ENCODE results near the gene TTLL10.

Gene TTLL10

DNA sequence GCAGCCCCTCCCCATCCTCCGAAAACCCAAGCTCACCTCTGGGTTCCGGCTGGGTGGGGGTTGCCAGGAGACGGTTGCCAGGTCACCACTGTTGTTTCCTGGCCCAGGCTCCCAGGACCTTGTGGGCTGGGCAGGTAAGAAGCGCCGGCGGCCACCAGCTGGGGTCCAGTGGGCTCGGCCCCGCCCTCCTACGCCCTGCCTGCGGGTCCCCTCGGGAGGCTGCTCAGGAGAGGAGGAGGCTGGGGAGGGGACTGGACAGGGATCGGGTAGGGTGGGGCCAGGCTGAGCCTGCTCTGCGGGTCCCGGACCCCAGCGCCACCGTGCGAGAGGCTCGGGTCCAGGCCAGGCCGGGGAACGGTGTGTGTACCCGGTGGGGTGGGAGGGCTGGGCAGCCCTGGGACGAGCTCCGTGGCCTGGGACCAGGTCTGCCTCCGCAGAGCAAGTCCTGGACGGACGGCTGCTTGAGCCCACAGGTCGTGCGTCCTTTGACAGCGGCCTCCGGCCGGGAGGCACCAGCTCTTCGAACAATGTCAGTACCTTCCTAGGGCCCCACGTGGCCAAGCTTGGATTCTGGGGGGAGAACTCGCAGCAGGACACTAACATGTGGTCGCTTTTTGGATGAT lies at the start of gene TTLL10:
Gene TTLL10, plus strand, starts transcription at position 88 of the 623 bp plus-strand sequence. CDS start 5,336 bp downstream, outside the sequence.
- no peak for DNase-seq (ENCODE audit: low spot score)

GRCh38 chr1:1124508-1124785 lies 49.2 kb upstream of the TTLL10 start:
- DNase-seq (ENCODE audit: low spot score): no peak

DNA sequence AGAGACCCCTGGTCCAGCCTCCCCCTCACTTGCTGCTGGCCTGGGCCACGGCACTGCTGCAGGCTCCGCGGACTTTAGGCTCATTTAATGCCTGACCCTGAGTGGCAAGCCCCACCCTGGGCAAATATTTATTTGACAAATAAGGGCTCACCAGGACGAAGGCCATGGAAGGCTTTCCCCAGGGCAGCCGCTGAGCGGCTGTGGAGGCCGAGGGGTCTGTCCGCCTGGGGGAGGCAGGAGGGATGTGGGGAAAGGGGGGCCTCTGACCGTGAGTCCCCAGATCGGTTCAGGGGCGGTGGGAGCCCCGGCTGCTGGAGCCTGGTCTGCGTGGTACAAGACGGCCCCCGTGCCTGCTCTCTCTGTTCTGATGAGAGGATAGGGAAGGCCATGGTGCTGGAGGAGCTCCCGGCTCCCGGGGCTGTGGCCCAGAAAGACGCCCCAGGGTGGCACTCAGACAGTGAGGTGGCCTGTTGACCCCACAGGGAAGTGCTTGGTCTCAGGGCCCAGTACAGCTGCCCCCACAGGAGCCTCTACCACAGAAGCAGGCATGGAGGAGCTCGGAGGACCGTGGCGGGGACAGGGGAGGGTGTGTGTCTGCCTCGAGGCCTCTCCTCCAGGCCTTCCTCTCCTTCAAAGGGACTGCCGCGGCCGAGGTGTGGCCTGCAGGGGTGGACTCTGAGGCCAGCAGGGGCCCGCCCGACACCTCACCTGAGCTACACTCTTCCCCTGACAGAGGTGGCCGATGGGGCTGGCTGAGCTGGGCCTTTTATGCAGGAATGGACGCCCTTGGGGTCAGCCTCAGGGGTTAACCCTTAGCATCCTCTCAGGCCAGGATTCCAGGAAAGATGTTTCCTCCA lies 48.7 kb upstream of the TTLL10 start:
- no peak for DNase-seq (ENCODE audit: low spot score)

DNA sequence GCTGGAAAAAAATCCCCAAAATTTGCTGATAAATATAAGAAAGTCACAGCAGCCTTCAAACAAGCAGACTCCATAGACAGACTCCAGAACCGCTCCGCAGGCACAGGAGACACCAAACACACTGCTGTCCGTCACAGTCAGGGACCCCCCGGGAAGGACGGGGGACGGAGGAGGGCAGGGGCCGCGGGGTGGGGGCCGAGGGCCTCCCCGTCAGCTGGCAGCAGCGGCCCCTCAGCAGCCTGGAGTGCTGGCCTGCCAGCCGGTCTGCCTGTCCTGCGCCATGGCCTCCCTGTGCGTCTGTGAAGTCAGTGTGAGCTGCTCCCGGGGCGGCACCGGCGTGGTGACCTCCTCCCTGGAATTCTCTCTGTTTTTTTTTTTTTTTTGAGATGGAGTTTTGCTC lies 47.7 kb upstream of the TTLL10 start:
- no peak for DNase-seq (ENCODE audit: low spot score)

GRCh38 chr1:1127551-1128451 lies 45.9 kb upstream of the TTLL10 start:
- no peak for DNase-seq (ENCODE audit: low spot score)

DNA sequence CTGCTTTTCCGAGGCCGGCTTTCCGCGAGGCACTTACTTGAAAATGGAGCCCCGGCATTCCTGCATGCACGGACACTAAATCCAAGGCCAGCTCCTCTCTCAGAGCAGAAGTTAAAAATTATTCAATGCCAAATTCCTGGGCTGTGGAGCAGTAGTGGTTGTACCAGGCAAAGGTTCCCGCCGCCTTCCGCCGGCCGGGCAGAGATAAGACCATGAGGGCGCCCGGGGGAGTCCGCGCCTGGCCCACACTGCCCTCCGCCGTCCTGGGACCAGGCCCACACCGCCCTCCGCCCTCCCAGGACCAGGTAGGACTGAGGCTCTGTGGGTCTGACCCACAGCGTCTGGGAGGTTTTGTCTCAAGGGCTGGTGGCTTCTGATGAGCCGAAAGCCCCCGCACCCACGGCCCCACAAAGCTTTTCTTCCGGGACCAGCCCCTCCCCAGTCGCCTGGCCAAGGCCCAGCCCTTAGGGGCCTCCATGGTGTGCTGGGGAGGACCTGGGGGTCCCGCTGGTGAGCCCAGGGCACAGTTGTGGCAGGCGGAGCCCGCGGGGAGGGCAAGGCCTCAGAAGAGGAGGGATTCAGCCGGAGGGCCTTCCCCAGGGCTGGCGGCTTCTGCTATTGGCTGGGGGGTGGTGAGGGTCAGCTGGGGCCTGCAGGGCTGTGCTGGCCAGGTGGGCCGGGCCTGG lies 45.1 kb upstream of the TTLL10 start:
- no peak for DNase-seq (ENCODE audit: low spot score)

DNA sequence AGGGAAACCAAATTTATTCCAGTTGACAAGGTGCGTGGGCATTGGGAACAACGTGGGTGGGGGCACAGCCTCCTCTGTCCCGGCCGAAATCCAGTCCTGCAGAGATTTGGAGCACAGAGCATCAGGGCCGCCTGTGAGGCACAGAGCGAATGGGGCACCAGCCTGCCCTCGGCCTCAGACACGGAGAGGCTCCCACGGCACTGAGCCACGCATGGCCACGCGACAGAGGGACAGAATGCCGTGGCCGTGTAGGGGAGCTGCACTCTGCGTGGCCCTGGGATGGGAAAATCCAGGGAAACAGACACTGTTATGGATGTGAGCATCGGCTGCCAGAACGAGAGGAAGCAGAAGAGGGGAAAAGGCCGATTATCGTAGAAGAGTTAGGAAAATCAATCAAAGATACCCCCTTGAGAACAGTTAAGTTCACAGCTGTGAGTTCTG lies 44.3 kb upstream of the TTLL10 start:
- no peak for DNase-seq (ENCODE audit: low spot score)

- no peak for DNase-seq (ENCODE audit: low spot score)
Measured at GRCh38 chr1:1130206-1131120, 43.2 kb upstream of the TTLL10 start.

DNA sequence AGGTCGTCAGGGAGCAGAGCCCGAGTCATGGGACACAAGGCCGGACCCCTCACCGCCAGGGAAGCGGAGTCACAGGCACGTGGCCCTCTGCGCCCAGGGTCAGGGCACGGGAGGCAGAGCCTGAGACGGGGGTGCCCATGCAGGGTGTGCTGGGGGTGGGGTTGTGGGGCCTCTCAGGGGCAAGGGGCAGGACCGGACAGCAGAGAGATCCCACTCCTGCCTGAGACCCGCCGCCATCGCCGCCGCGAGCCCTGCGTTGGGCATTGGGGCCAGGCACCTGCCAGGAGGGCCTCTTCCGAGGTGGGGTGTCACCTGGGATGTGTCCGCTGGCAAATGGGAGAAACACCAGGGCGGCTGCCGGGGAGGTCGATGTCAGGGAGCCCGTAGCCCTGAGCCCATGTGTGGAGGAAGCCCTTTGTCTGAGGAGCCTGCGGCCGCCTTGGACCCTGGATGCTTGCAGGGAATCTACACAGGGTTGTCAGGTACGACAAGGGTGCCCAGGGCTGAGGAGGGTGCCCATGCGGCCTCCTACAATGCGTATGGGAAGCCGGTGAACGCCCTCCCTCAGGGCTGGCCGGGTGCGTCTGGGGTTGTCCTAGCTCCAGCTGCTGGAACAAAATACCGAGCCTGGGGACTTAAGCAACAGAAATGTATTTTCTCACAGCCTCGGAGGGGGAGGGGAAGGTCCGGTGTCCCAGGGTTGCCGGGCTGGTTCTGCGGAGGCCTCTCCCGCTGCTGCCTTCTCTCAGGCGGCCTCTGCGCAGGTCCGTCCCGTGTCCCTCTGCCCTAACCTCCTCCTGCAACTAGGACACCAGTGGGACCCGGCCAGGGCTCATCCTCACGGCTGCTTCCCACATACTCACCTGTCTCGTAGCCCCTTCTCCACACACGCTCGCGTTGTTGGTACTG lies 41.4 kb upstream of the TTLL10 start:
- DNase-seq (ENCODE audit: low spot score): no peak

GRCh38 chr1:1132956-1133750 lies 40.5 kb upstream of the TTLL10 start:
- DNase-seq (ENCODE audit: low spot score): no peak

DNA sequence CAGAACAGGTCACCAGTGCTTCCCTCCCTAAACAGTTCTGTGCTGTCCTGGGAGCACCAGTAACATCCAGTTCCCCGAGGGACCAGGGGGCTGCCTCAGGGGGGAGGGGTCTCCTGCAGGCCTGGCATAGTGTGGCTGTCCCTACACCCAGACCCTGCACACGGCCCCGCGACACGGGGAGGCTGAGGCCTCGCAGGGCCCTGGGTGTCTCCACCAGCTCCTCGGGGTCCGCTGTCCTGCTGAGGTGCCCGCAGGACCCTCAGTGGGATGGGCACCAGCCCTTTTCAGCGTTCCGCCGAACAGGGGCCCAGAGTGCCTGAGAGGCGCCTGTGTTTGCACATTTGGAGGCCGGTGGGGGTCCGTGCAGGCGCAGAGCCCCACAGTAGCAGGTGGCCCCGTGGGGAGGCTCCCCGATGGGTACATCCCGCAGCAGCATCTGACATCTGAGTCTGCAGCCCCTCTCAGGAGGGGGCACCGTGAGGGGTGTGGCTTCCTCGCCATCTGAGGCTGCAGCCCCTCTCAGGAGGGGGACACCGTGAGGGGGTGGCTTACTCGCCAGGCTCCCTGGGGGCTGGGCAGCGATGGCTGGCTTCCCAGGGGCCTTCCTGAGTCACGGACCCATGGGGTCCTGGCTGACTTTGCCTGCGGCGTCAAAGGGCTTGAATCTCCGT lies 39.2 kb upstream of the TTLL10 start:
- no peak for DNase-seq (ENCODE audit: low spot score)

DNA sequence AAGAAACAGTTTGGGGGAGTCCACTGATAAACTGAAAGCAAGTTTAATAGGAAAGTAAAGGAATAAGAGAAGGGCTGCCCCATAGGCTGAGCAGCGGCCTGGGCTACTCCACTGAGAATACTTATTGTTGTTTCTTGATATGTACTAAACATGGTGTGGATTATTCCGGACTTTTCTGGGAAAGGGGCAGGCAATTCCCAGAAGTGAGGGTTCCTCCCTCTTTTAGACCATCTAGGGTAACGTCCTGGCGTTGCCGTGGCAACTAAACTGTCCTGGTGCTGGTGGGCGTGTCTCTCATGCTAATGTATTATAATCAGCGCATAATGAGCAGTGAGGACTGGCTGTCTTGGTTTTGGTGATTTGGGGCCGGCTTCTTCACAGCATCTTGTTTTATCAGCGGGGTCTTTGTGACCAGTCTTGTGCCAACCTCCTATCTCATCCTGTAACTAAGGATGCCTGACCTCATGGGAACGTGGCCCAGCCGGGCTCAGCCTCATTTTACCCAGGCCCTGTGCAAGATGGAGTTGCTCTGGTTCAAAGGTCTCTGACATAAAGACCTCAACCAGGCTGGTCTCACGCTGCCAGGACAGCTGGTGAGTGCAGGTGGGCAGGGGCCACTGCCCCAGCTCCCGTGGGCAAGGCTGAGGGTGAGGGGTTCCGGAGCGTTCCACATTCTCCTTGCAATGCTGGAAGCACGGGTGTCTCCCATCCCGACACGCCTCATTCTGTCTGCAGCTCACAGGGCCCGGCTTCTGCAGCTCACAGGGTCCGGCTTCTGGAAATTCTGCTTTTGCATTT lies 38.1 kb upstream of the TTLL10 start:
- DNase-seq (ENCODE audit: low spot score): no peak

DNA sequence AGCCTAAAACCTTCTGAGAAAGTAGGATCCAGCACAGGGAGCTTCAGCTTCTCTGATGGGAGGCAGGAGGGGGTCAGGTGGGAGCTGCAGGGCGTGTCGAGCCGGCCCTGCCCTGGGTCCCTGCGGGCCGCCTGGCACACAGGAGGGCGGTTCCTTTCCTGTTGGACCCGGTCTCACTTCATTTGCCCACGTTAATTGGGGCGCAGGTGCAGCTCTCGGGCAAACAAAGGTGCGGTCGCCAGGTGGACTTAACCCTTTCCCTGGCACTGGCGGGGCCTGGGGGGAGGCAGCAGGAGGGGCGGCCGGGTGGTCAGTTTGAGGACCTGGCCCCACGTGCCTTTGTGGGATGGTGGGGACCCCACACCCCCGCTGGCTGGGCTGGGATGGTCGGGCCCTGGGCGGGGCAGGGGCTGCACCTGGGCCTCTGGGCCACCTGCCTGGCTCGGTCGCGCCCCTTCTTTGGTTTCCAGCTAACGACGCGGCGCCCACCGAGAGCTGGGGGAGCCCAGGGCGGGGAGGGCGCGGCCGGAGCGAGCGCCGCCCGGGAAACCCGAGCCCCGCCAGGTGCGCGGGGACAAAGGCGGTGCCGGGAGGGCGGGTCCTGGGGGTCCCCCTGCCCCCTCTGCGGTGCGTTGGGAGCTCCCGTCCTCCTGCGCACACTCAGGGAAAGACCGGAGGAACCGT lies 37.0 kb upstream of the TTLL10 start:
- DNase-seq (ENCODE audit: low spot score): no peak

GRCh38 chr1:1137256-1138045 lies 36.2 kb upstream of the TTLL10 start:
- DNase-seq (ENCODE audit: low spot score): no peak

GRCh38 chr1:1140673-1141072 lies 33.0 kb upstream of the TTLL10 start:
- no peak for DNase-seq (ENCODE audit: low spot score)

GRCh38 chr1:1141244-1141910 lies 32.3 kb upstream of the TTLL10 start:
- no peak for DNase-seq (ENCODE audit: low spot score)
